Measurements from ENCODE around the gene P2RY4.

The P2RY4 gene

GRCh38 chrX:70260104-70260503 lies at the start of gene P2RY4:
Gene P2RY4, minus strand, starts transcription at chrX:70260204. Its CDS starts 580 bp downstream, at chrX:70259624.
- Histone ChIP-seq H3K36me3 (replicated peaks) (no peaks in the 10 kb centered on the region), H3K4me3 (ENCODE audit: low read depth, low read length) (no peak within 1 kb of the TSS), H3K27me3 (replicated peaks) (no peaks in the 10 kb centered on the region), H3K27ac (no peak within 1 kb of the TSS)
- in situ Hi-C loops (cut with HindIII; ENCODE audit: low pct_ligation_motif_present, low sequenced_read_pairs): no loop called here
- no peak for DNase-seq
- no peak for TF ChIP-seq CTCF (IDR thresholded peaks at IDR 0.05; ENCODE audit: low read depth, low read length, missing control alignments)

GRCh38 chrX:70301716-70302115 lies 41.7 kb upstream of the P2RY4 start:
- in situ Hi-C loops (cut with HindIII; ENCODE audit: low pct_ligation_motif_present, low sequenced_read_pairs): no loop called here
- Histone ChIP-seq H3K27me3 (replicated peaks) (no peaks in the 10 kb centered on the region), H3K27ac (peak overlapping the region; percentile 55), H3K36me3 (replicated peaks) (no peaks in the 10 kb centered on the region), H3K4me3 (ENCODE audit: low read depth, low read length) (no peak overlapping the region)
- peak; percentile 46 for DNase-seq
- TF ChIP-seq CTCF (IDR thresholded peaks at IDR 0.05; ENCODE audit: low read depth, low read length, missing control alignments): no peak

GRCh38 chrX:70293621-70294020 lies 33.6 kb upstream of the P2RY4 start:
- H3K36me3 ChIP-seq (replicated peaks): no peaks in the 10 kb centered on the region
- in situ Hi-C loops (cut with HindIII; ENCODE audit: low pct_ligation_motif_present, low sequenced_read_pairs): no loop called here
- DNase-seq: no peak
- H3K4me3 ChIP-seq (ENCODE audit: low read depth, low read length): no peak overlapping the region
- no peak overlapping the region for H3K27ac ChIP-seq
- no peak for TF ChIP-seq CTCF (IDR thresholded peaks at IDR 0.05; ENCODE audit: low read depth, low read length, missing control alignments)
- no peaks in the 10 kb centered on the region for H3K27me3 ChIP-seq (replicated peaks)

GRCh38 chrX:70292788-70293187 lies 32.8 kb upstream of the P2RY4 start:
- no peak overlapping the region for H3K4me3 ChIP-seq (ENCODE audit: low read depth, low read length)
- H3K27ac ChIP-seq: no peak overlapping the region
- no peaks in the 10 kb centered on the region for H3K27me3 ChIP-seq (replicated peaks)
- in situ Hi-C loops (cut with HindIII; ENCODE audit: low pct_ligation_motif_present, low sequenced_read_pairs): no loop called here
- H3K36me3 ChIP-seq (replicated peaks): no peaks in the 10 kb centered on the region
- no peak for TF ChIP-seq CTCF (IDR thresholded peaks at IDR 0.05; ENCODE audit: low read depth, low read length, missing control alignments)
- no peak for DNase-seq

- in situ Hi-C loops (cut with HindIII; ENCODE audit: low pct_ligation_motif_present, low sequenced_read_pairs): no loop called here
- DNase-seq: peak; percentile 75
Measured at GRCh38 chrX:70289793-70290770, 30.1 kb upstream of the P2RY4 start, which contains the start of the genes KIF4A and PDZD11. Gene KIF4A, plus strand, starts transcription at chrX:70290104. Its CDS starts 355 bp downstream, at chrX:70290459. Gene PDZD11, minus strand, starts transcription at chrX:70289927. Its CDS starts 586 bp downstream, at chrX:70289341.

More at GRCh38 chrX:70289793-70290770, 30.1 kb upstream of the P2RY4 start, which contains the start of the genes KIF4A and PDZD11:
- no peak for TF ChIP-seq CTCF (IDR thresholded peaks at IDR 0.05; ENCODE audit: low read depth, low read length, missing control alignments)
- H3K36me3 ChIP-seq (replicated peaks): peaks cover 4% of the 10 kb centered on the region
- peak within 1 kb of the TSS; percentile 45 for H3K27ac ChIP-seq
- peak within 1 kb of the TSS; percentile 82 for H3K4me3 ChIP-seq (ENCODE audit: low read depth, low read length)
- no peaks in the 10 kb centered on the region for H3K27me3 ChIP-seq (replicated peaks)
